MCF 10A (cell line): ENCODE results near the gene SF3B2. TPM values are rescaled to one million over a fixed set of nuclear protein-coding genes. Genes with fewer than 3 reads are reported as not detected.
A peak's percentile ranks its signal among the peaks of the same experiment; 100 is the strongest.

Source experiments
- BruUV-seq: library from RNA; stranded (reverse); fragments of 400-500 nt; replicated peaks from 2 replicates; lab custom pipeline; 2021; lab: Mats Ljungman, UMichigan
- CTCF ChIA-PET: fragments of 300-600 bp; sonication (Branson Sonifier 250); formaldehyde crosslinking; extraction: SDS; loops from one replicate; lab custom pipeline; 2021; ENCODE audit warnings: antibody characterized with exemption, inconsistent platforms; lab: Yijun Ruan, JAX
- POLR2A ChIA-PET: fragments of 300-600, 350-650 bp; sonication (Branson Sonifier 250); formaldehyde crosslinking; extraction: SDS; loops from one replicate; lab custom pipeline; 2020; ENCODE audit warnings: antibody characterized with exemption, inconsistent platforms; lab: Yijun Ruan, JAX
- DNase-seq: peaks from one replicate; pipeline ENCODE4 v3.0.0-alpha.2; 2018; ENCODE audit not compliant: unreplicated experiment
- H3K27ac Mint-ChIP-seq: one replicate; pipeline ENCODE4 v1.8.0; 2022; ENCODE audit warnings: mild to moderate bottlenecking, low read depth, mixed read lengths; ENCODE audit not compliant: unreplicated experiment
- H3K27me3 Mint-ChIP-seq: one replicate; pipeline ENCODE4 v1.8.0; 2022; ENCODE audit warnings: mixed read lengths; ENCODE audit not compliant: insufficient read depth, unreplicated experiment
- H3K36me3 Mint-ChIP-seq: one replicate; pipeline ENCODE4 v1.8.0; 2022; ENCODE audit warnings: mild to moderate bottlenecking, moderate library complexity, mixed read lengths; ENCODE audit not compliant: insufficient read depth, unreplicated experiment
- H3K4me1 Mint-ChIP-seq: one replicate; pipeline ENCODE4 v1.8.0; 2022; ENCODE audit warnings: mixed read lengths; ENCODE audit not compliant: insufficient read depth, unreplicated experiment
- H3K4me3 Mint-ChIP-seq: one replicate; pipeline ENCODE4 v1.8.0; 2022; ENCODE audit warnings: mild to moderate bottlenecking, moderate library complexity, mixed read lengths; ENCODE audit not compliant: unreplicated experiment
- H3K9me3 Mint-ChIP-seq: one replicate; pipeline ENCODE4 v1.8.0; 2022; ENCODE audit warnings: mixed read lengths; ENCODE audit not compliant: unreplicated experiment
- CTCF ChIP-seq: fragments of 200-600 bp; IDR thresholded peaks from one replicate; pipeline ENCODE4 v1.8.0; 2022; ENCODE audit warnings: antibody characterized with exemption, mild to moderate bottlenecking; ENCODE audit not compliant: unreplicated experiment
- intact Hi-C: fragments of 100-400 bp; cut with micrococcal nuclease; formaldehyde crosslinking; loops from 2 replicates; pipeline ENCODE4 v1.14.1; 2022
- total RNA-seq: library from RNA; stranded (reverse); gene quantifications from 2 replicates; pipeline ENCODE4 v1.2.3, GENCODE V29; 2022

The SF3B2 gene
- total RNA-seq, 1 experiment from 2014 or later, result 241 TPM

- no TSS peak for BruUV-seq
- no peak for TF ChIP-seq CTCF
- DNase-seq, result peak; percentile 40
- intact Hi-C loops, result loop anchor here (1.0 kb wide), 2 partner anchors 65 to 189 kb away; no protein-coding TSS in a partner anchor
- peak overlapping the region; percentile 83 for H3K27ac Mint-ChIP-seq
- H3K27me3 Mint-ChIP-seq, result no peaks in the 10 kb centered on the region
- peaks cover 43% of the 10 kb centered on the region for H3K4me1 Mint-ChIP-seq
- ChIA-PET CTCF (interaction anchor here (0.6 to 3.8 kb wide), 28 partner anchors 8 to 737 kb away, joined by 3 to 75 read pairs (median 4); partner anchors contain the start of genes CST6, SF3B2 and YIF1A), POLR2A (interaction anchor here (0.6 to 5.0 kb wide), 6 partner anchors 12 to 180 kb away, joined by 3 to 69 read pairs (median 3); partner anchors contain the start of genes FOSL1 and SF3B2)
- peaks cover 54% of the 10 kb centered on the region for H3K36me3 Mint-ChIP-seq
- H3K4me3 Mint-ChIP-seq, result peak overlapping the region; percentile 71
- H3K9me3 Mint-ChIP-seq, result no peaks in the 10 kb centered on the region
Observed at GRCh38 chr11:66068923-66069714, 17.0 kb downstream of the SF3B2 start.

GRCh38 chr11:66069715-66070603 is 17.8 kb downstream of the SF3B2 start, which contains the start of gene PACS1:
Gene PACS1 (plus strand): TSS chr11:66070272. CDS start chr11:66070487, 215 bp downstream.
- POLR2A ChIA-PET, result interaction anchor here (0.6 to 5.0 kb wide), 14 partner anchors 9 to 455 kb away, joined by 3 to 69 read pairs (median 6); partner anchors contain the start of genes FOSL1, PCNX3 and SF3B2
- Mint-ChIP-seq H3K4me1 (peaks cover 40% of the 10 kb centered on the region), H3K27me3 (no peaks in the 10 kb centered on the region), H3K4me3 (peak within 1 kb of the TSS; percentile 86), H3K9me3 (no peaks in the 10 kb centered on the region), H3K27ac (peak within 1 kb of the TSS; percentile 83), H3K36me3 (peaks cover 55% of the 10 kb centered on the region)
- no TSS peak for BruUV-seq
- peak; percentile 47 for DNase-seq
- intact Hi-C loops, result loop anchor here (1.0 kb wide), 1 partner anchor 64 kb away; no protein-coding TSS in a partner anchor
- CTCF ChIA-PET, result interaction anchor here (0.6 to 3.8 kb wide), 7 partner anchors 11 to 1738 kb away, joined by 3 to 75 read pairs (median 3); partner anchors contain the start of gene SF3B2
- TF ChIP-seq CTCF, result no peak

GRCh38 chr11:66070604-66071380 is 18.6 kb downstream of the SF3B2 start:
- TF ChIP-seq CTCF, result no peak
- BruUV-seq, result no TSS peak
- intact Hi-C loops, result no loop called here

More at GRCh38 chr11:66070604-66071380, 18.6 kb downstream of the SF3B2 start:
- peak; percentile 46 for DNase-seq
- peak overlapping the region; percentile 86 for H3K4me3 Mint-ChIP-seq
- peaks cover 40% of the 10 kb centered on the region for H3K4me1 Mint-ChIP-seq
- ChIA-PET CTCF (interaction anchor here (0.6 to 1.5 kb wide), 5 partner anchors 11 to 1739 kb away, joined by 3 to 6 read pairs (median 3); no protein-coding TSS in a partner anchor), POLR2A (interaction anchor here (0.6 to 5.0 kb wide), 20 partner anchors 9 to 996 kb away, joined by 3 to 69 read pairs (median 5); partner anchors contain the start of genes CST6, PCNX3, SF3B2 and YIF1A)
- H3K27ac Mint-ChIP-seq, result peak overlapping the region; percentile 51
- H3K36me3 Mint-ChIP-seq, result peaks cover 51% of the 10 kb centered on the region
- H3K27me3 Mint-ChIP-seq, result no peaks in the 10 kb centered on the region
- no peaks in the 10 kb centered on the region for H3K9me3 Mint-ChIP-seq
